DMS53 (cell line): ENCODE results near the gene MIPEP.
"Not testable (repeated sequence)": the region's sequence is repeated elsewhere in the genome, so short reads cannot be mapped to it uniquely, and the experiment has no call there.

Source experiments
- DNase-seq: peaks from one replicate; lab custom pipeline; 2025; lab: John Stamatoyannopoulos, UW

MIPEP gene

DNA sequence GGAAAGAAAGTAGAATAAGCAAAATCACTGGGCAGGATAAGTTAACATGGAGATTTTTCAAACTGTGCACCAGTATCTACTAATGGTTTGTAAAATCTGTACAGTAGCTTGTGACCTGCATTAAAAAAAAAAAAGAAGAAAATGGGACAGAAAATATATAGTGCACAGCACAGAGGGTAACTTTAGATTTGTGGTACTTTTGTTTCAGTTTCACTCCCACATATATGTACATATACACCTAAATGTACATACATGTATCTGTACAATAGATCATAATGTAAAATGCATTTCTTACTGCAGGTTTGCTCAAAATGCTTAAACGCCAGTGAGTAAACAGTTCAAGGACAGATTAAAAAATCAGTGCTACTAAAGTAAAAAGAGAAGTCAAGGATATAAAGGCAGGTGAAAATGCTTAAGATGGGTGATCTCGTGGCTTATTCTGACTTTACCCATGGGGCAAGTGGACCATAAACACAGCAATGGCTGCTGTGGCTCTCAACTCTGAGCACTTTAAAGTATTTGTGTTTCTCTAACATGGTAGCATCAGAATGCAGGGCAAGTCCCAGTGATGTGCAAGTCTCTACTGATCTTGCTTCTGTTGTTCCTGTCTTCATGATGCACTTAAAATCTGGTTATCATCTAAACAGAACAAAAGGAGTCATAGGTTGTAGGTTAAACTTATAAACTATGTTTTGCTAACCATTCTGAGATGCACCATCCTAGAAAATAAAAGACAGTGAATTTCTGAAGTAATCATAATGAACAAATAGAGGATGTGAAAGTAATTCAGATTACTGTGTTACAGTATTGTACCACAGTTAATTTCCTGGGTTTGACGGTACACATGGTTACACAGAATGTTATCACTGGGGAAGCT, 112.3 kb downstream of the MIPEP start:
- no peak for DNase-seq

DNA sequence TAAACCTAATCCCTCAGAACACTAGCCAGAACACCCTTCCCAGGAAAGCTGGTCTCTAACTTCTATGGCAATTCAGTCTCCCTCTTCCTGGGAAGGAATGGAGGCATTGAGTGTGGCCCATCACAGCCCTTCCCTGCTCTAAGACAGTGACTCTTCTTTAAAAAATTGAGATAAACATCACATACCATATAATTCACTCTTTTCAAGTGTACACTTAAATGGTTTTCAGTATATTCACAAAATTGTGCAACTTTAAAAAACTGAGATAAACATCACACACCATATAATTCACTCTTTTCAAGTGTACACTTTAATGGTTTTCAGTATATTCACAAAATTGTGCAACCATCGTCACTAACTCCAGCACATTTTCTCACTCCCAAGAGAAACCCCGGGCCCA, 116.5 kb downstream of the MIPEP start:
- DNase-seq: no peak

DNA sequence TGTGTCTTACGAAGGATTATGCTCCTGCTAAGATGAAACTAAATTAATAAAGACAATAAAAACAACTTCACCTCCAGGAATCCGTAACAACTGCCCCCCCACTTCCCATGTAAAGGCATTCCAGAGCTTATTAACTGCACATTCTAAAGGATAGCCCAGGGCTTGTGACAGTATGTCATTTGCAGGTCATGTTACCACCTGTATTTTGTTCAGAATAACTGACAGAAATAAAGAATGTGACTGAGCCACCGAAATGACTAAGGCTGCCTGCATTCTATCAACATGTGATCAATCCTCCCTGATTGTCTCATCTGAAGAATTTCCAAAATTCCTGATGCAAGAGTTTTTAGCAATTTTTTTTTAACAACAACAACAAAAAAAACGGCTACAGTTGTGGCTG, 117.2 kb downstream of the MIPEP start:
- no peak for DNase-seq

DNA sequence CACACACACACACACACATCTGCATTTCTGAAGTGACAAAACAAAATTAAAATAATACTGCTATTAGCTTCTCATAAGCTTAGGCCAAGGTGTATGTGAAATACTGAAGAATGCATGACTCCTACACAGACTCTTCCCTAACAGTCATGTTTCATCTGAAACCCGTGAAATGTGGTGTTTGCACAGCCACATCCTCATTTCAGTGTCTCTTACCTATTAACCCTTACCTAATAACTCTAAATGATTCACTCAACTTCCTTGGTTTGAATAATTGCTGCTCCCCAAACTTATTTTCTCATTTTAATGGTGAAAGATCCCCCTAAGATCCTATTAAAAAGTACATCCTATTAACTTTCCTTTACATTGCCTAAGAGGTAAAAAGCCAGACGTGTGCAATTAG, 117.6 kb downstream of the MIPEP start:
- DNase-seq: no peak

DNA sequence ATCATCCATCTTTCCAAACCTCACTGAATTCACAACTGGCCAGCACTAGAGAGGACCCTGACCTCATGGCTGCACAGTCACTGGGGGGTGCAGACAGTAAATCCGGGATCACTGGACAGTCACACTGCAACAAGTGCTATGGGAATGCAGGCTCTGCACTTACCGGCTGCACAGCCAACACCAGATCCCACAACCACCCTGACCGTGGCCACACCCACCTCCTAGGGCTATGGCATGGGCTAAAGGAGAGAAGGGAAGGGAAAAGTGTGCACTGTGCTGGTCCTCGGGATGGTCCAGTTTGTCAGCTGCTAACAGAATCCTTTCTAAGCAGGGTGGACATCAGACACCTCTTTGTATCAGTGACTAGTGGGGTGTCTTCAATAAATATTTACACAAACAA, 118.2 kb downstream of the MIPEP start:
- DNase-seq: no peak

DNA sequence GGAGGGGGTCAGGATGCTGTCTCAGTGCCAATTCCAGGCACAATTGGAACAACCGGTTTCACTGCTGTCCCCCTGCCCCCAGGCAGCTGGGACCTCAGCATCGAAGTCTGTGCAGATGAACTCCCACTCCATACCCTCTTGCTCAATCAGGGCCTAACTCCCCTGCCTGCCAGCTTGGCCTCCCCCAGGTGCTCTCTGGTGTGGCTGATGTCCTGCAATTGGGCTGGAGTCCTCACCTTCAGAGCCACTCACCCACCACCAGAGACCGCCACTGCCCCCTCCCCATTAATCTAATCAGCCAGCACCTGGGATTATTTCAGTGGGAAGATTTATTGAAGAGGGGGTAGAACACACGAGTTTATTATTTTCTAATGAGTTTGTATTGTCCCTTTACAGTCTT, 118.8 kb downstream of the MIPEP start:
- no peak for DNase-seq

DNA sequence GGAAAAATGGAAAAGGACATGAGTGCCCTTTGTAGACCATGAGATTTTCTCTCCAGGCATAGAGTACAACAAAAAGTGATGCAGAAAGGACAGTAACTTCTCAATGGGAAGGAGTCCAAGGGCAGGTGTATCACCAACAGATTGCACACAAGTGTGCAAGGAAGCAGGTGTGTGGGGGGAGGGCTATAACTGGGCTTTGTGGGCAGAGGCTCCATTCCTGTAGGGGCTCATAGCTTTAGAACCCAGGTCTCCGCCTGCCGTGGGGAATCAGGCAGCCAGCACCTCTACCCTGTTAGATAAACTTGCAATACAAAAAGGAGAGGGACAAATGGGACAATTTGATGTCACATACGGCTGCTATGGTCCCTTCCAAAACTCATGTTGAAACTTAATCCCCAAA, 119.8 kb downstream of the MIPEP start:
- no peak for DNase-seq

DNA sequence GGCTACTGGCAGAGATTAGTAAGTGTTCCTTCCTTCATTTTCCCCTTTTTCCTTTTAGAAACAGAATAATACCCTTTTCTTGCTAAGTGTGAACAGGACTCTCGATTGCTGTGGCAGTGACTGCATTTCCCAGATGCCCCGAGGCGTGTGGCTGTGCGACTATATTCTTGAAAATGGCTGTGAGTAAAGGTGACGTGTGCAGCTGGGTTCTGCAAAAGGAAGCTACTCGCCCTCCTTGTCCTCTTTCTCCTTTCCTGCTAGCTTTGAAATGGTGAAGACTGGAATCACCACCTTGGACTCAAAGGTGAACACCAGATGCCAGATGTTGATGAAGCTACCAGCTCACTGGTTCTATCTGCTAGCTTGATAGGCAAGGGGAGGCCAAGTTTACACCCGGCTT, 121.4 kb downstream of the MIPEP start:
- DNase-seq: no peak

DNA sequence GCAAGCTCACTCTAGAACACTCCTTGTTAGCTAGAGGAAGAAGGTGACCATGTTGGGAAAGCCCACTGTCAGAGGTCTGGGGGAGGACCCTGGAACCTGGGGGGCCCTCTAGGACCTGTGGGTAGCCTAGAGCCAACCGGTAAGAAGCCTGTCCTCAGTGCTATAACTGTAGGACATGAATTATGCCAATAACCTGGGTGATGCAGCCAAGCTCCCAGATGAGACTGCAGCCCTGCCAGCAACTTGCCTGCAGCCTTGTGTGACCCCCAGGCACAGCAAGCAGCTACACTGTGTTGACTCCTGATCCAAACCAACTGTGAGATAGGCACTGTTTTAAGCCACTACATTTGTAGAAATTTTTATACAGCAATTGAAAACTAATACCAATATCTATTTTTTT, 122.3 kb downstream of the MIPEP start:
- no peak for DNase-seq

DNA sequence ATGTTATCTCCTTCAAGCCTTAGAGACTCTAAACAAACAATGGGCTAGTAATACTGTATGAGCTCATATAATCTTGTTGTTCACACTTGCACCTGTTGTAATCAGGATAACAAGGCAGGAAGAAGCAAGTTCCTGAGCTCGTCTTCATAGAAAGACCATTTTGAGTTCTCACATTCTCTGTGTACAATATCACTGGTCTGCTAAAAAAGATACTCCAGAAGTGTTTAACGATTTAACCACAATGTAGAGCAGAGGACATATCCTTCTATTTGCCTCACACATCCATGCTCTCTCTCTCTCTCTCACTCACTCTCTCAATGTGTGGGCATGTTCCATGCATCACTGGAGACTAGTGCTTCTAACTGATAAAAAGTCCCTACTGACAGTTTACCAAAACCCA, 122.9 kb downstream of the MIPEP start:
- peak; percentile 59 for DNase-seq

DNA sequence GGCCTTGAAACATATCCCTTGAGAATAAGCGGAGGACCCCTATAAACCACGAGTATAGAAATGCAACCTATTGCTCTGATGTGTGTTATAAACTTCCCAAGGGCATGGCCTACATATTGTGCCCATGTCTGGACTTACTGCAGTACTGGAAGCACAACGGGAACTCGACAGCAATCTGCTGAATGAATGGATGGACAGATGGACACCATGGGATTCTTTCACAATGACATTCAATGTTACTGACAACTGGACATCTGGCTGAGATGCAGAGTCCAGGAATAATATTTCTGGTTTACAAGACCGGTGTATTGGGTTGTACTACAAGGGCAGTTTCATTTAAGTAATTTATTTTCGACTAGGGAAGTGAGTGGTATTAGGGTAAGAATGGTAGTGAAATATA, 123.7 kb downstream of the MIPEP start:
- no peak for DNase-seq

DNA sequence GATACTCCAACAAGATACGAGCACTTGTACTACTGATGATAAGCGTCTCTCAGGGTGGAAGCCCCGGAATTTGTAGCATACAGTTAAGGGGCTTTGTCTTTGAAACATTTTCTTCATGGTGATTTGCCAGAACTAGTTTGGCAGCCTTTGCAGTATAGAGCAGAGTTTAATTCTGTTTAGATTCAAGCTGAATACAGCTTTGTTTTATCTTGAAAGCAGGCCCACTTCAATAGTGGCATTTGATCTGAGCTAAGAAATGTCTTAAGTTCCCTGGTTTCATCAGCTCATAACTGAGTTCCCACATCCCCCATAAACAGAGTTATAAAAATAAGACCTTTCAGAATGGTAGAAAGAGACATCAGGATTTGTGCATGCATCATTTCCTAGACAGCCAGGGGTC, 125.9 kb downstream of the MIPEP start:
- DNase-seq: no peak

DNA sequence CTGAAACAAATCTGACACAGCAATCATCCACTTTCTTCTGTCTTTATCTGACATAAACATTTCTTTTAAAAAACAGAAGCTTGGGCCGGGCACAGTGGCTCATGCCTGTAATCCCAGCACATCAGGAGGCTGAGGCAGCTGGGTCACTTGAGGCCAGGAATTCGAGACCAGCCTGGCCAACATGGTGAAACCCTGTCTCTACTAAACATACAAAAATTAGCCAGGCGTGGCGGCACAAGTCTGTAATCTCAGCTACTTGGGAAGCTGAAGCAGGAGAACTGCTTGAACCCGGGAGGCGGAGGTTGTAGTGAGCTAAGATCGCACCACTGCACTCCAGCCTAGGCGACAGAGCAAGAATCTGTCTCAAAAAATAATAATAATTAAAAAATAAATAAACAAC, 127.4 kb downstream of the MIPEP start:
- DNase-seq: not testable (repeated sequence)

DNA sequence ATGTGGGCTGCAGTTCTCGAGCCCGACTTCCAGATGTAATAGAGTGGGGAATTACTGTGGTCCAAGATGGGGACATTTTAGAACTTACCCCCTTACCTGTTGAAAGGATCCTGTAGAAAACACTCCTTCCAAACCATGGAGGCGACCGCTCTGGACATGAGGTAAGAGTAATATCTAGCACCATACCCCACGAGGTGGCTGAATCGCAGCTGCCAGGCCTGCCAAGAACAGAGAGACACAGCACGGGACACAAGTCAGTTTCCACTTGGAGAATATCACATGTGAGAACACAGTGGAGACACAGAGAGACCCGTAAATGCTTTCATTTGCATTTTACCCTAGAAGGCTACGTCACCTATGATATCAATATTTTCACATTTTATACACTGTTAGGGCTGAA, 129.2 kb downstream of the MIPEP start:
- no peak for DNase-seq

DNA sequence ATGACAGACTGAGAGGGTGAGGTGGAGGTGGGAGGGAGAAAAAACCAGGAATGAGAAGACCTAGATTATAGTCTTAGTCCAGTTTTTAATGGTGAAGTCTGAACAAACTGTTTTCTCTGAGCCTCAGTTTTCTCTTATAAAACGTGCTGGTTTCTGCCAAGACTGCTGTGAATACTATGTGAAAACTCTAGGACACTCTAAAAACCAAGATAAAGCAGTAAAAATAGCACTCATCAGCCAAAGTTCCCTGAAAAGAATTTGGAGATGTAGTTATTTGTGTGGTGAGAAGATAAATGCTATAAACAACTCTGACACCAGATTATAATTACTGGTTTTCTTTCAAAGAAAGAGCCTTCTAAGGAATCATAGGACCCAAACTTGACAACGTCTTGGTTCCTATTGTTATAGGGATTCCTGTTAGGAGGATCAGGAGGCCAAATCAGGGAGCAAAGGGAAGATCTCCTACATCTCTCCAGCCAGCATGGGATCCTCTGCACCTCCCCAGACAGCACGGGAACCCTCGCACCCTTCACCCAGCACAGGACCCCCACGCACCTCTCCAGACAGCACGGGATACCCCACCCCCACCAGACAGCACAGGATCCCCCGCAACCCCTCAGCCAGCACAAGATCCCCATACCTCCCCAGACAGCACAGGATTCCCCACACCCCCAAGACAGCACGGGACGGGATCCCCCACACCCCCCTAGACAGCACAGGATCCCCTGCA, 130.2 kb downstream of the MIPEP start:
- DNase-seq: no peak

DNA sequence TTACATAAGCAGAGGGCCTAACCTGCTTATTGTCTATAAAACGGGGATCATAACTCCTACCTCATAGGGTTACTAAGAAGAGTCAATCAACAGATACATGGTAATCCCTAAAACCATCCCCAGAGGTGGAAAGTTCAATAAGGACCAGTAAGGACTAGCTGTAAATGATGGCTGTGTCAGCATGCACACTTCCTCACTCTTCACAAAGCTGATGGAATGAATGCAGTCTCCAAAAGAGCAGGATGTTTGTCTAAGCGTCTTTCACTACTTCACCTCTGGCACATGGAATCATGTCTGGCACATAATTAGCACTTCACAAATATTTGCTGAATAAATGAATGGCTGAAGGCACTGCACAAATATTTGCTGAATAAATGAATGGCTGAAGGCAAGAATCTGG, 134.2 kb downstream of the MIPEP start:
- peak; percentile 82 for DNase-seq

DNA sequence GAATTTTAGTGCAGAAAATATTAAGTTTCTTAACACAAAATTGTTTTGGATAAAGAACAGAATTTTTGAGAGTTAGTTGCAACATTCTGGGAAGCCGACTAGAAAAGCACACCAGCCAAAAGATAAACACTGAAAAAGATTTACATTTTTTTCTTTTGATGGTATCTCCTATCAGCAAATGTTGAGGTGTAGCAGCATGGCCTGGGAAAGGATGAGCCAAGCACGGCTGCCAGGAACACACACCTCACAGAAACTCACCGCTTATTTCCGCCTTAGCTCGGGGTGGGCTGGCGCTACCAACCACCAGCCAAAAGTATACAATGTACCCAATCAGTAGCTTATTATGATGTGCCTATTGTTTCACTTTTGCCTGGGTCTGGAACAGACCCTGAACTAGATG, 134.7 kb downstream of the MIPEP start:
- no peak for DNase-seq

DNA sequence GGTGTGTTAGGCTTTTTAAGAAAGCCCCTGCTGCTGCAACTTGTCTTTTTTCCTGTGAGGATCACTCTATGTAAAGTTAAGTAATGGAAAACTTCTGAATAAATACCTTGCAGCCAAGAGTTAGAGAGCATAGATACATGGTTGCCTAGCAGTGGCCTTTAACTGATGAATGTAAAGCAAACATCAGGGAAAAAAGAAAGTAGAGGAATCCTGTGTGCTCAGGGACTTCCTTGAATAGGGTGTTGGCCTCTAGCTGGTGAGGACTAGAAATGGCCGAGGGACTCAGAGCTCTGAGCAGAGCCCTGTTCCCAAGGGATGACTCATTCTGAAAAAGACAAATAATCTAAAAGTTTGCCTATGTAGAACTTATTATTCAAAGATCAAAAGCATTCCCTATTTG, 135.7 kb downstream of the MIPEP start:
- peak; percentile 85 for DNase-seq

DNA sequence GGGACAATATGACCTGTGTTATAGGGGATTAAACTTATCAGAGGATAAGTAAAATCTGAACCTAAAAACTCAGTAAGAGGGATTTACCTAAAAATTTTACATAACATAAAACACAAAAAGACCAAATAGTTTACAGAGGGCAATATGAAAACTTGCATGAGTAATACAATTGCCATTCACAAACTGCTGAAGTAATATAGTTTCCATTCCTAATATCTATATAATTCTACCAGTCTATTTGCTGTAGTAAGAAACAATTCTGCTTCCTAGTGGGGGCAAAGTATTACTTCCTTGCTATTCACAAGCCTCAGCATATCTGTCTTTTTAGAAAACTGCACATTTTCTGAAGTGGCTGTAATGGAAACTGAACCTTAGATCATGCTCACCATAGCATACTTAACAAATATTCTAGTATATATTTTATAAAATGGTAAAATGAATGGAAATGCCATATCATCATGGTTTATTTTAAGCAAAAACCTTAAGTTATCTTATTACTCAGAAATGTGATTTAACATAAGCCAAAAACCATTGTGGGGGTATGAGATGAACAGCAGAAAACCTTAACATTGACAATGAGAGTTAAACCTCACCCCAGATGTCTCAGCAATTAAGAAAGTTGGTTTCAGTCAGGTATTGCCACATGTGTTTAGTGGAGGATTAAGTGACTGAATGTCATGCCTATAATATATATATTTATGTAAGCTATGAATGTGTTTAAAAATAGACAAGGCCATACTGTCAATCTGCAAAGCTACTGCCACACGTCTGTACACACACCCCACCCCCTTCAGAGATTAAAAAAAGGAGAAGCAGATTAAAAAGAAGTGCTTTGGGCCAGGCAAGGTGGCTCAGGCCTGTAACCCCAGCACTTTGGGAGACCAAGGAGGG, 136.8 kb downstream of the MIPEP start:
- no peak for DNase-seq

DNA sequence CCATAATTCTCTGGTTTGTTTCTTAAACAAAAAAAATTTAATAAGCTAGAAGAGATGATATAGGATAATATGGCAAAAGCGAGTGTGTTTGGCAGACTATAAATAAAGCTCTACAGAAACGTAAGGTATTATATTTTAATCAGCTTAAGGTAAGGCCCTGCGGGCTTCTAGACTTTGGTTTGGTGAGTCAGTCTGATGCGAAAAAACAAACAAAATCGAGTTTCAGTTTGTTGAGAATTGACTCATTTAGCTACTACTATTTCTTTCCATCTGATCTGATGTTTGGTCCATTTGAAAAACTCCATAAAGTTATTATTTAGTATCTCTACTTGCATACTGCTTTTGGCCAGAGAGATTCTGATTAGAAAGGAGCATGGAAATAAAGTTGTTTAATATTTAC, 138.0 kb downstream of the MIPEP start:
- no peak for DNase-seq

DNA sequence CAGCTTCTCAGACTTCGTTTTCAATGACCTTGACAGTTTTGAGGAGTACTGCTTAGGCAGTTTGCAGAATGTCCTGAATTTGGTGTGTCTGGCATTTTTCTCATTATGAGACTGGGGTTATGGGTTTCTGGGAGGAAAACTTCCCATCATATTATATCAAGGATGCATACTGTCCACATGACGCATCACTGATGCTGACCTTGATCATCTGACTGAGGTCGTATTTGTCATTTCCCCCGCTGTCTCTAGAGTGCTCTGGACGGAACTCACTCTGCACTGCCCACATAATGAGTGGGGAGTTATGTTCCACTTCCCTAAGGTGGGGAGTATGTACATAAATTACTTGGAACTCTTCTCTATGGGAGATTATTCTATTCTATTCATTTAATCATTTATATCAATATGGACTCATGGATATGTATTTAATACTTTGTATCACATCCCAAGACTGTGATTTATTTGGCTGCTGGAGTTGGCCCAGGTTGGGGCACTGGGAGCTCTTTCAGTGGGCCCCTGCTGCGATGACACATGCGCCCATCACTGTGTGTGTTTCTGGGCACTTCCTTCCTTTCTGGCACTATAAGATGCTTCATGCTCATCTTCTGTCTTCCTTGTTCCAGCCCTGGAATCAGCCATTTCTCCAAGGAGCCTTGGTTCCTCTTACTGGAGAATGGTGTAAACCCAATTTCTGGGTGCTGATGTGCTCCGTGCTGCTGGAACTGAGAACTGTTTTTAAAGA, 138.6 kb downstream of the MIPEP start:
- no peak for DNase-seq
